Activated CD4-positive, alpha-beta T cell treated with anti-CD3 and anti-CD28 coated beads, Interleukin-2, Interleukin-6, amounts not matched to agents 100 ng/mL and 50 ng/mL, durations not matched to agents 16 hours and 8 hours (primary cell): Measurements from ENCODE around the gene METTL24.
"Not testable (repeated sequence)": the region's sequence is repeated elsewhere in the genome, so short reads cannot be mapped to it uniquely, and the experiment has no call there.

ENCODE experiments used
- DNase-seq: peaks from one replicate; pipeline ENCODE4 v3.0.0-alpha.2; 2020

METTL24 gene

DNA sequence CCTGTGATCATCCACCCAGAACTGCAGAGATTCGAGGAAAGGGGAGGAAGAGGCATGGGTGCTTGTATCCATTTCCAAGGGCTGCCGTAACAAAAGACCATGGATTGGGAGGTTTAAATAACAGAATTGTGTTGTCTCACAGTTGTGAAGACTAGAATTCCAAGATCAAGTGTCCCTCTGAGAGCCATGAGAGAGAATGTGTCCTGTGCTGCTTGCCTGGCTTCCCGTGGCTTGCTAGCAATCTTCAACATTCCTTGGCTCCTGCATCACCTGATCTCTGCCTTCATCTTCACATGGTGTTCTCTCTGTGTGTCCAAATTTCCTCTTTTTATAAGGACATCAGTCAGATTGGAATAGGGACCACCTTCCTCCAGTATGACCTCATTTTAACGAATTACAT lies 108.1 kb downstream of the METTL24 start:
- no peak for DNase-seq

DNA sequence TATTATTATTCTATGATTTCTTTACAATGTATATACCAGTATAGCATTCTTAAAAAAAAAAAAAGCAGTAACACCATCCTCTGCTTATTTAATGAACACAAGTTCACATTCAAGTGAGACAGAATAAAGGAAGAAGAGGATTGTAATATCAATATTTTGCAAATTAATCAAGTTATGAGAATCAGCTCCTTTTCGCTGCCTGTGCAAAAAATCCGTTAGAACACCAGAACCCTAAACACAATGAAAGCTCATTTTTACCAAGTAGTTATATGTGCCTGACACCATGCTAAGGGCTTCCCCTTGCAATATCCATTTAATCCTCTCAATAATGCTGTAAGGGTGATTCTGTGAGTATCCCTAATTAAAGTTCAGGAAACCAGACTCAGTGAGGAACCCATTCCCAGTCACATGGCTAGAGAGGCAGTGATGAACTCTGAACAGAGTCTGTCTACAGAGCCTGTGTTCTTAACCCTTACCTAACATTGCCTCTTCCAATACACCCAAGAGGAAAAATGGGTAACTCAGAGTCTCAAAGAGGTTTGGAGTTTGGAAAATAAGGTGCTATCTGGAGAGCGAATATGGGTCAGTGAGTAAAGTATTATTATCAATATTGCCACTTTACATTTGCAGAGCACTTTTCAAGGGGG lies 111.1 kb downstream of the METTL24 start:
- DNase-seq: no peak

- no peak for DNase-seq
These were observed 111.8 kb downstream of the METTL24 start for GRCh38 chr6:110246378-110246777.

- not testable (repeated sequence) for DNase-seq
These were observed 113.5 kb downstream of the METTL24 start for GRCh38 chr6:110244621-110245020.

- no peak for DNase-seq
These were observed 118.4 kb downstream of the METTL24 start for GRCh38 chr6:110239526-110240274.

DNA sequence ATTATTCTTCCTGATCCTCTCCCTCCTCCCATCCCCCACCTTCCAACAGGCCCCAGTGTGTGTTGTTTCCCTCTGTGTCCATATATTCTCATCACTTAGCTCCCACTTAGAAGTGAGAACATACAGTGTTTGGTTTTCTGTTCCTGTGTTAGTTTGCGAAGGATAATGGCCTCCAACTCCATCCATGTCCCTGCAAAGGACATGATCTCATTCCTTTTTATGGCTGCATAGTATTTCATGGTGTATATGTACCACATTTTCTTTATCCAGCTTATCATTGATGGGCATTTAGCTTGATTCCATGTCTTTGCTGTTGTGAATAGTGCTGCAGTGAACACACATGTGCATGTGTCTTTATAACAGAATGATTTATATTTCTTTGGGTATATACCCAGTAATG lies 122.1 kb downstream of the METTL24 start:
- not testable (repeated sequence) for DNase-seq

DNA sequence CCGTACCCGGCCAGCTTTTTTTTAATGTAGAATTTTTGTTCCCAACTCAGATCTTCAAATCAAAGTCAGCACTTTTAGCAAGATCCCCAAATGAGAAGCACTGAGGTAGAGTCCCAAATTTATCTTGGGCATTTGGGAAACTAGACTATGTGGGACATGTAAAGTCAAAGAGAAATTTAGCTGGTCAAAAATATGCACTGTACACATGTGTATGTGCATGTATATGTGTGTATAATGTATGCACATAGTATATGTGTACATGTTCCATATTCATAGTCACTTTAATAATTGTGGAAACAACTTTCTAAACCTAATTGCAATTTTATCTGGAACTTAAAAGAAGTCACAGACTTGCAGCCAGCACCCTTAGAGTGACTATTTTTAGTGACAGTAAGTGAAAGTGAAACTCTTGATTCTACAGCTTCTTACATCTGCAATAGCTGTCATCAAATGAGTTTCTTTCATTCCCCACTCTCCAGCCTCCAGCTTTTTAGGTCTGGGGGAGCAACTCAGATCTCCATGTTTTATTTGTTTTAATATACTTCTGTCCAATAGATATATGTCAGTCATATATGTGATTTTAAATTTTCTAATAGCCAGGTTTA lies 124.3 kb downstream of the METTL24 start:
- DNase-seq: peak; percentile 46

GRCh38 chr6:110232450-110232849 lies 125.7 kb downstream of the METTL24 start:
- no peak for DNase-seq

- DNase-seq: no peak
These were observed 131.9 kb downstream of the METTL24 start for GRCh38 chr6:110226261-110226660.

- DNase-seq: no peak
These were observed 136.4 kb downstream of the METTL24 start for GRCh38 chr6:110221738-110222137.

GRCh38 chr6:110217266-110217665 lies 140.9 kb downstream of the METTL24 start:
- no peak for DNase-seq

DNA sequence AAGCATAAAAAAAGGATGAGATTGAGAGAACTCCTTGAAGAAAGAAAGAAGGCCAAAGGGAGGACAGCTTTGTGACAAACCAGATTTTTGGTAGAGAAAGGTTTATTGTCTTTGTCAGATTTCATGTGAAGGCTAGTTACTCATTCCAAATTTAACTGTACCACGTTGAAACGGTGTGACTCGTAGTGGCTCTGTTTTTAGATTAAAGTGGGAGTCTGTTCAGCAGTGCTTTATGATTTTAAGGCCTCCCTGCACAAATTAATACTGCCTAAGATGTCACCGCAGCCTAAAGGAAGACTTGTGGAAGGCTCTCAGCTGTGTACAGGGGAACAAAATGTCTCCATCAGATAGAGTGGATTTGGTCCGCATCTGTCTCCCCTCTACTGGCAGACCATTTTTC lies 142.0 kb downstream of the METTL24 start:
- DNase-seq: no peak

GRCh38 chr6:110214338-110214737 lies 143.8 kb downstream of the METTL24 start:
- DNase-seq: no peak

DNA sequence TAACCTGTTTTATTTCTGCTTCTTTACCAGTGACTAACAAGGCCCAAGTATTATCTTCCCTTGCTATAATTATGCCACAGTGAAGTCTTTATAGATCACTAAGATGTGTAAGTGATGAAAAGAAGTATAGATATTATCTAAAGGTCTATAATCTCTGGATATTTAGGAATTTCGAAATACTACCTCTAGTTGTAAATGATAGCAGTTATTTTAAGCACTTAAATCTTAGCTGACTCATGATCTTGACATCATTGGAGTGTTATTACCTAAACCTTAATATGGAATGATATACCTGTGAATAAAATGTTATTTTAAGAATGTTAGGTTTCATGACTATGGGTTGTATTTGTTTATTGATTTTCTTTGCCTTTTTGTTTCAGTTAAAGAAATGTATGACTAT lies 146.4 kb downstream of the METTL24 start:
- no peak for DNase-seq

DNA sequence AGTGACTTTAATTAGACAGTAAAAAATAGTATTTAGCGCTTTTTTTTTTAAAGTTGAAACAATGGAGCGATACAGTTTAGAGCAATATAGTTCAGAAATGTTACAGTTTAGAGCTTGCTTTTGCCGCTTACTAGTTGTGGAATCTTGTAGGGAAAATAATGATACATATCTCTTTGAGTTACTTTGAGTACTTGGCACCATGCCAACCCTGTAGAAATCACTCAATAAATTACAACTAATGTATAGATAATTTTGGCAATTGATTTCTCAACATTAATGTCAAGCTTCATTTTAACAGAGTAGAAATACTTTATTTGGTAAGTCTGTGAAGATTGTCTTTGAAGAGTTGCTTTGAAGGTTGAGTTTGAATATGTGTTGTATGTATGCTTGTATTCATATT lies 150.5 kb downstream of the METTL24 start:
- DNase-seq: no peak

GRCh38 chr6:110201151-110201884 lies 156.8 kb downstream of the METTL24 start:
- DNase-seq: no peak

- no peak for DNase-seq
These were observed 159.6 kb downstream of the METTL24 start for GRCh38 chr6:110198561-110198960.

DNA sequence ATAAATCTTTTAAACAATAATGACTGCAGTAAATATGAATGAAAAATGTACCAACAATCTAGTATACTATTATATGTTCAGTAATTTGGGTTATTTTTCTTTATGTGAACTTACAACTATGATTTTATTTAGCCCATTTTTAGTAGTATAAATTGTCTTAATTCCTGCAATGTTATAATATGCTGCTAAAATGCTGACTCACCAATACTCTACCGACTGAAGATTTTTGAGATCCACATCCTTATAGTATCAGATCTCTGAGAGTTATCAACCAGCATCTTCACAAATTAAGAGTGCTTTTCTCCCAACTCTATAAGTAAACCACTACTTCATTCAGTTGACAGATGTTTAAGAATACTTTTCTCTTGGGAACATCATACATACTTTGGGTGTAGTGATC lies 161.3 kb downstream of the METTL24 start:
- no peak for DNase-seq

DNA sequence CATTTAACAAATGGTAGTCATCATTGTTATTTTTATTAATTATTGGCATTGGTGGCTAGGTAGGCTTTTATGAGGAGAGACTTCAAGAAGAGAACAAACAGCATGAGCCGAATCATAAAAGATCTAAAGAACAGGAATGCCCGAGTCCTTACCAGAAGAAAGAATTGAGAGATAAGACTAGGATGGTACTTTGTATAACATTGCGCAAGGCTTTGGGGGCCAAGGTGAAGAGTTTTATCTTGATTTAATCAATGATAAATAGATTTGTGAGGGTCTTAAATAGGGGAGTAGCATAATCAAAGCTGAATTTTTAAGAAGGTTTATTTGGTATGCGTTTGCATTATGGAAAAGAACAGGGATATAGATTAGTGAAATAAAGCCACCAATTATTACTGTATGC lies 162.5 kb downstream of the METTL24 start:
- no peak for DNase-seq
